ENCODE measurements around the gene SLIT3.

SLIT3 gene

GRCh38 chr5:169201597-169201996 lies 99.3 kb downstream of the SLIT3 start:
- no peak overlapping the region for H3K4me3 ChIP-seq (ENCODE audit: low read depth, low read length)
- TF ChIP-seq, protein P1, sequence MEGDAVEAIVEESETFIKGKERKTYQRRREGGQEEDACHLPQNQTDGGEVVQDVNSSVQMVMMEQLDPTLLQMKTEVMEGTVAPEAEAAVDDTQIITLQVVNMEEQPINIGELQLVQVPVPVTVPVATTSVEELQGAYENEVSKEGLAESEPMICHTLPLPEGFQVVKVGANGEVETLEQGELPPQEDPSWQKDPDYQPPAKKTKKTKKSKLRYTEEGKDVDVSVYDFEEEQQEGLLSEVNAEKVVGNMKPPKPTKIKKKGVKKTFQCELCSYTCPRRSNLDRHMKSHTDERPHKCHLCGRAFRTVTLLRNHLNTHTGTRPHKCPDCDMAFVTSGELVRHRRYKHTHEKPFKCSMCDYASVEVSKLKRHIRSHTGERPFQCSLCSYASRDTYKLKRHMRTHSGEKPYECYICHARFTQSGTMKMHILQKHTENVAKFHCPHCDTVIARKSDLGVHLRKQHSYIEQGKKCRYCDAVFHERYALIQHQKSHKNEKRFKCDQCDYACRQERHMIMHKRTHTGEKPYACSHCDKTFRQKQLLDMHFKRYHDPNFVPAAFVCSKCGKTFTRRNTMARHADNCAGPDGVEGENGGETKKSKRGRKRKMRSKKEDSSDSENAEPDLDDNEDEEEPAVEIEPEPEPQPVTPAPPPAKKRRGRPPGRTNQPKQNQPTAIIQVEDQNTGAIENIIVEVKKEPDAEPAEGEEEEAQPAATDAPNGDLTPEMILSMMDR (conservative IDR thresholded peaks at IDR 0.05; ENCODE audit: low read depth, low read length): no peak
- DNase-seq (ENCODE audit: low read depth): no peak

DNA sequence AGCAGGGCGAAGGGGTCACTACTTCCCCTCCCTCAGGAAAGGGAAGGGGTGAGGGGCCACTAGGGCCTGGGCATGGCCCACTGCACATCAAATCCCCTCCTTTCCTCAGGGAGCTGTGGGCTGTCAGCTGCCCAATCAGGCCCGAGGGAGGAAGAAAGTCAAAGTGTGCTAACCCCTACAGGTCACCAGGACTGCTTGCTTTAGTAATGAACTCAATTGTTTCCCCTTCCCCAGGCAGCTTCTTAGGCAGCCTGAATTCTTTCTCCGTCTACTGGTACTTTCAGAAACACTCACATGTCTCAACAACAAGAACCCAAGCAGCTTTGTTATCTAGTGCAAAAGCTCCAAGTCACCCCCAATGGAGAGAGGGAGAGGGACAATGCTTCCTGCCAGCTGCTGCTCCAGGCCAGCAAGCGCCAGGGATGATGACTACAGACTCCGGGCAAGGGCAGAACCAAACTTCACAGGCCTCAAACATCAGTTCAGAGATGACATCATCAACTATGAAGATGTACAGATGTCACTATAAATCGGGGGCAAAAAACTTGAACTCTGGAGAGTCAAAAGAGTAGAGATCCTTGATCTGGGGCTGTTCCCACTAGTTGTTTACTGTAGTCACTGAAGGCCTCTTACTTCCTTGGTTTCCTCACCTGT lies 100.7 kb downstream of the SLIT3 start:
- DNase-seq (ENCODE audit: low read depth): no peak
- no peak overlapping the region for H3K4me3 ChIP-seq (ENCODE audit: low read depth, low read length)
- TF ChIP-seq, protein P1 (conservative IDR thresholded peaks at IDR 0.05; ENCODE audit: low read depth, low read length): no peak

DNA sequence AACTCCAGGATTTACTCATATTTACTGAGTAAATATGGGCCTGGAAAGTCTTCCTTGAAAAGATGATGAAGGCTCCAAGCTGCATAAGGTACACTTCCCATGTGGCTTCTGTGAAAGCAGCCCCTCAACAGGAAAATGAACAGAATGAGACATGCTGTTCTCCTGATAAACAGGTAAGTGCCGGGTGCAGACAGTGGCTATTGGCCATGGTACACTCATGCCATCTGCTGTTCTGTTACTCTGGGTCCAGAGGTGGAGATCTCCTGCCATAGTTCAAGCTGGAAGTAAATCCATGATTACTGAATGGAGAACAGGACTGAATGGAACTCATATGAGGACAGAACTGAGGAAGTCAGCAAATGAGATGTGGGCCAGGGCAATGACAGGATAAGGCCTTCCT lies 103.6 kb downstream of the SLIT3 start:
- H3K4me3 ChIP-seq (ENCODE audit: low read depth, low read length): no peak overlapping the region
- TF ChIP-seq, protein P1 (conservative IDR thresholded peaks at IDR 0.05; ENCODE audit: low read depth, low read length): no peak
- no peak for DNase-seq (ENCODE audit: low read depth)

- TF ChIP-seq, protein P1 (conservative IDR thresholded peaks at IDR 0.05; ENCODE audit: low read depth, low read length): no peak
- H3K4me3 ChIP-seq (ENCODE audit: low read depth, low read length): no peak overlapping the region
- DNase-seq (ENCODE audit: low read depth): no peak
These were observed 104.9 kb downstream of the SLIT3 start for GRCh38 chr5:169196059-169196458.

GRCh38 chr5:169195601-169196000 lies 105.3 kb downstream of the SLIT3 start:
- TF ChIP-seq, protein P1 (conservative IDR thresholded peaks at IDR 0.05; ENCODE audit: low read depth, low read length): no peak
- DNase-seq (ENCODE audit: low read depth): no peak
- H3K4me3 ChIP-seq (ENCODE audit: low read depth, low read length): no peak overlapping the region

DNA sequence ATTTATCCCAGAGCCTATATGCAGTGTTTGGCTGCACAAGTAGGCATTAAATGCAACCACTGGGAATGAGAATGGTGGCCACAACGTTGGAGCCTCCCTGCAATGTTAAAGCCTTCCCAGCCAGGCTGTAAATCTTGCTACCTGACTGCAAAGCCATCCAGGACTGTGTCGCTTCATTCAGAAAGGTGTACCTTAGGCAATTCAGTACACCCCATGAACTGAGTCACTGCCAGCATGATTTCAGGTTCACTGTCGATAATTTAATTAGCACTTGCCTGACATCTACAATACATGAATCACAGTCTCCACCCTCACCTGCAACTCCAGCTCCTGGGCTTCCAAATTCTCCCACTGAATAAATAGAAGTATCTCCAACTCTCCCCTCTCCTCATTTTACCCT lies 108.4 kb downstream of the SLIT3 start:
- DNase-seq (ENCODE audit: low read depth): no peak
- TF ChIP-seq, protein P1 (conservative IDR thresholded peaks at IDR 0.05; ENCODE audit: low read depth, low read length): no peak
- H3K4me3 ChIP-seq (ENCODE audit: low read depth, low read length): no peak overlapping the region

GRCh38 chr5:169190849-169191248 lies 110.1 kb downstream of the SLIT3 start:
- H3K4me3 ChIP-seq (ENCODE audit: low read depth, low read length): no peak overlapping the region
- TF ChIP-seq, protein P1 (conservative IDR thresholded peaks at IDR 0.05; ENCODE audit: low read depth, low read length): no peak
- peak; percentile 4 for DNase-seq (ENCODE audit: low read depth)
